Pancreas (tissue), 10 donors: Measurements from ENCODE around the gene FAF1. TPM values are rescaled to one million over a fixed set of nuclear protein-coding genes. Genes with fewer than 3 reads are reported as not detected.
"Not testable (repeated sequence)": the region's sequence is repeated elsewhere in the genome, so short reads cannot be mapped to it uniquely, and the experiment has no call there.

Experiments used
- ATAC-seq, 4 donors: fragments of 200-7000 bp; cut with Tn5 transposase; one replicate each; pipeline versions ENCODE4 v1.8.0 to v1.9.1; 2020; ENCODE audit warnings: mild to moderate bottlenecking in 4 of 4, moderate library complexity in 4 of 4
- DNase-seq, 6 donors: peaks; one replicate each; pipeline ENCODE4 v3.0.0-alpha.2; 2020
- FAIRE-seq: peaks from 2 replicates; lab custom pipeline; 2012; peaks lifted over from hg19 to GRCh38; lab: Jason Lieb, UNC
- H3K27ac ChIP-seq, 4 donors: fragments of 200-600 bp; sonication (generic); 1 replicate in 3 of 4; 2 replicates in 1 of 4; pipeline versions ENCODE4 v1.5.0 to v1.8.0; 2020
- H3K27me3 ChIP-seq, 4 donors: fragments of 200-600 bp; one replicate each; pipeline ENCODE4 v1.8.0; 2021
- H3K36me3 ChIP-seq, 3 donors: fragments of 200-600 bp; sonication (generic) in 1 of 3; one replicate each; pipeline versions ENCODE4 v1.5.0 to v1.8.0; 2020 to 2021
- H3K4me1 ChIP-seq, 3 donors: fragments of 200-600 bp; one replicate each; pipeline ENCODE4 v1.8.0; 2021
- H3K4me3 ChIP-seq, 4 donors: fragments of 200-600 bp; sonication (generic) in 2 of 4; one replicate each; pipeline versions ENCODE4 v1.5.0 to v1.8.0; 2020 to 2021
- H3K9me3 ChIP-seq, 4 donors: fragments of 200-600 bp; one replicate each; pipeline ENCODE4 v1.8.0; 2021
- CTCF ChIP-seq, 4 donors: fragments of 200-600 bp; sonication (generic) in 3 of 4; IDR thresholded peaks; one replicate each; pipeline versions ENCODE4 v1.5.0 to v1.8.0; 2021; ENCODE audit warnings: antibody characterized with exemption in 4 of 4
- WGBS, 2 donors: extraction: QIAGEN DNeasy Blood & Tissue Kit; methylation state at CpG; one replicate each; pipeline ENCODE4 v1.1.7; 2013; 5-methylcytosine and 5-hydroxymethylcytosine counted together
- intact Hi-C, 3 donors: fragments of 100-400 bp; cut with DNase I; formaldehyde crosslinking; loops; one replicate each; pipeline versions ENCODE4 v1.11.1 to v1.14.2; 2022
- polyA plus RNA-seq, 2 donors: library from polyadenylated mRNA; stranded (reverse); fragments of 200-250 nt; gene quantifications; one replicate each; pipeline ENCODE4 v1.2.3, GENCODE V29; 2013
- total RNA-seq, 6 donors: library from RNA; stranded (reverse); fragmentation: NEBNext Ultra II Directional in 4 of 6; extraction: Animal tissue kit (Norgen Biotek cat#: 25700) in 4 of 6; gene quantifications; one replicate each; pipeline versions ENCODE4 v1.2.1 to v1.2.4, GENCODE V29; 2021 to 2023
- donor health status: healthy with polysubstance abuse.
- donor health status: DM: no; HTN: no; CAD: no; lungs with moderate emphysema.
- donor health status: DM: no; HTN: no; CAD: no.
- donor health status: control.
- donor health status: control.
- donor health status: Bipolar disorder and iron deficiency.
- donor health status: DM: yes; HTN: yes; CAD: no.
- donor health status: DM: no; HTN: no; CAD: no.
- donor health status: DM: no; HTN: no; CAD: no.
- donor health status: DM: yes; HTN: yes; CAD: no.

FAF1 gene
- total and polyA plus RNA-seq, 8 donors = 13.9 to 46.6 (median 37.6) TPM

- H3K9me3 ChIP-seq = no peaks in the 10 kb centered on the region
- H3K36me3 ChIP-seq = no peaks in the 10 kb centered on the region
- ATAC-seq = no peak
- no peak for TF ChIP-seq CTCF (IDR thresholded peaks at IDR 0.05)
- H3K4me1 ChIP-seq = no peaks in the 10 kb centered on the region
- H3K4me3 ChIP-seq = no peak overlapping the region
- FAIRE-seq = no peak
- H3K27ac ChIP-seq = no peak overlapping the region
- intact Hi-C loops = no loop called here
- 97 to 98% methylated on average over 1 of the region's 1 CpG for WGBS, 2 donors
- H3K27me3 ChIP-seq = no peaks in the 10 kb centered on the region
- DNase-seq = no peak
These were observed 40.1 kb upstream of the FAF1 start for GRCh38 chr1:51000160-51000559.

GRCh38 chr1:50999375-50999774, 39.3 kb upstream of the FAF1 start:
- H3K27ac ChIP-seq, ATAC-seq, H3K9me3 ChIP-seq, FAIRE-seq, H3K4me3 ChIP-seq, H3K36me3 ChIP-seq, H3K27me3 ChIP-seq, H3K4me1 ChIP-seq, DNase-seq, intact Hi-C loops: not testable (repeated sequence)
- WGBS, 2 donors = 90 to 91% methylated on average over 1 of the region's 1 CpG

- Histone ChIP-seq H3K27me3 (no peaks in the 10 kb centered on the region), H3K4me3 (no peak overlapping the region), H3K36me3 (no peaks in the 10 kb centered on the region), H3K4me1 (no peaks in the 10 kb centered on the region), H3K27ac (no peak overlapping the region), H3K9me3 (no peaks in the 10 kb centered on the region)
- intact Hi-C loops = no loop called here
- FAIRE-seq (no peak), ATAC-seq (no peak), DNase-seq (no peak)
- 75 to 79% methylated on average over 3 of the region's 3 CpGs for WGBS, 2 donors
- no peak for TF ChIP-seq CTCF (IDR thresholded peaks at IDR 0.05)
These were observed 36.0 kb upstream of the FAF1 start for GRCh38 chr1:50996083-50996482.

- WGBS, 2 donors = 48 to 63% methylated on average over 1 of the region's 1 CpG
- FAIRE-seq (no peak), ATAC-seq (no peak), DNase-seq (no peak)
- no peaks in the 10 kb centered on the region for H3K36me3 ChIP-seq
- H3K9me3 ChIP-seq = no peaks in the 10 kb centered on the region
- intact Hi-C loops = no loop called here
- no peaks in the 10 kb centered on the region for H3K27me3 ChIP-seq
- no peak overlapping the region for H3K27ac ChIP-seq
- no peaks in the 10 kb centered on the region for H3K4me1 ChIP-seq
- no peak overlapping the region for H3K4me3 ChIP-seq
- TF ChIP-seq CTCF (IDR thresholded peaks at IDR 0.05) = no peak
These were observed 35.6 kb upstream of the FAF1 start for GRCh38 chr1:50995651-50996050.

- H3K4me1 ChIP-seq = no peaks in the 10 kb centered on the region
- WGBS, 2 donors = 81 to 88% methylated on average over 4 of the region's 4 CpGs
- ATAC-seq (no peak), DNase-seq (no peak), FAIRE-seq (no peak)
- no peak for TF ChIP-seq CTCF (IDR thresholded peaks at IDR 0.05)
- no peaks in the 10 kb centered on the region for H3K27me3 ChIP-seq
- no peak overlapping the region for H3K4me3 ChIP-seq
- no peaks in the 10 kb centered on the region for H3K36me3 ChIP-seq
- intact Hi-C loops = no loop called here
- H3K27ac ChIP-seq = no peak overlapping the region
- H3K9me3 ChIP-seq = no peaks in the 10 kb centered on the region
These were observed 34.9 kb upstream of the FAF1 start for GRCh38 chr1:50994997-50995396.
